Measurements from ENCODE around the gene RHEB.
A peak's percentile ranks its signal among the peaks of the same experiment; 100 is the strongest.

RHEB gene

DNA sequence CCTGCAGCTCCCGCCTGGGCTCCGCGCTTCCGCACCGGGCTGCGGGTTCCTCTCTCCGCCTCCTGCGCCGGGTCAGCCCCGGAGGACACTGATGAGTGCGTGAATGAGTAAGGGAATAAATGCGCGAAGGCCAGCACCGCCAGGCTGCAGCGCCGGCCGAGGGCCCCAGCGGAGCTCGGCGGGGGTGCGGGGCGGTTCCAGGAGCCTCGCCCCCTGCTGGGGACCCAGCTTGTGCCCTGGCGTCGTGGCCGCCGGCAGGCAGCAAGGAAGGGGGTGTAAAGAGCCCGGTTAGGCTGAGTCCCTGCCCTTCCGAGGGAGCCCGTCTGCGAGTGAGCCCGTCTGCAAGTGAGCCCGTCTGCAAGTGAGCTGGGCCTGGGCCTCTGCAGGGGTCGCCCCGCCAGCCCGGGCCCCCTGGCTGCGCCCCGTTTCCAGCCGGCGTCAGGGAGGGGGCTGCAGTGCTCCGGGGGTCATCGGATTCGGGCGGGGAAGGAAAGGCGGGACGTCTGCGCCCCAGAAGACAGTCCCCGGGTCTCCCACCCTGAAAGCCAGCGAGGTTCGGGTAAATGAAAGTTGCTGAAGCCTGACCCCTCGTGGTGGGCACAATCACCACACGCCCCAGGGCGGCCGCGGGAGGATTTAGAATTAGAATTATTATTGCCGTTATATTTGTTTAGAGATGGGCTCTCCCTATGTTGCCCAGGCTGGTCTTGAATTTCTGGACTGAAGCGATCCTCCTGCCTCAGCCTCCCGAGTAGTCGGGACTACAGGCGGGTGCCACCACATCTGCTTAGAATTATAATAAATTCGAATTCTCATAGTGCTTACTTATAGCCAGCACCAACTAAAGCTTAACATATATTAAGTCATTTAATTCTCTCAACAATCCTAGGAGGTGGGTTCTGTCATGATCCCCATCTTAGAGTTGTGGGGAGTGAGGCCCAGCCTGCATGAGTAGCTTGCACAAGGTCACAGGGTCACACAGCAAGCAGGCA lies 71.1 kb downstream of the RHEB start:
- DNase-seq (ENCODE audit: low read depth in 2 of 2), result peak; percentile 55 to 57

- no peak for DNase-seq (ENCODE audit: low read depth in 2 of 2)
Observed at GRCh38 chr7:151447901-151448260, 71.8 kb downstream of the RHEB start.

DNA sequence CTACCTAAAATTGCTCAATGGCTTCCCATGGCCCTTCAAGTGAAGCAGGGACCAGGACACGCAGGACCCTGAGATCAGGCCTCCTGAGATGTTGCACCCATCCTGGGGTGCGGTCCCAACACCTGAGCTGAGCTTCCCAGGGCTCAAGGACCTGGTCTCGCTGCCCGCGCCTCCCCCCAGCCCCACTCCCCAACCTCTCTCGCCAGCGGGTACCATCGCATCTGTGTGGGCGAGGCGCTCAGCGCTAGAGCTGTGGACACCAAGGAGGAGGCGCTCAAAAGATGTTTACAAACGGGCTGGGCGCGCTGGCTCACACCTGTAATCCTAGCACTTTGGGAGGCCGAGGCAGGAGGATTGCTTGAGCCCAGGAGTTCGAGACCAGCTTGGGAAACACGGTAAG lies 72.4 kb downstream of the RHEB start:
- no peak for DNase-seq (ENCODE audit: low read depth in 2 of 2)

- DNase-seq (ENCODE audit: low read depth in 2 of 2), result no peak
Observed at GRCh38 chr7:151446412-151446811, 73.3 kb downstream of the RHEB start.

DNA sequence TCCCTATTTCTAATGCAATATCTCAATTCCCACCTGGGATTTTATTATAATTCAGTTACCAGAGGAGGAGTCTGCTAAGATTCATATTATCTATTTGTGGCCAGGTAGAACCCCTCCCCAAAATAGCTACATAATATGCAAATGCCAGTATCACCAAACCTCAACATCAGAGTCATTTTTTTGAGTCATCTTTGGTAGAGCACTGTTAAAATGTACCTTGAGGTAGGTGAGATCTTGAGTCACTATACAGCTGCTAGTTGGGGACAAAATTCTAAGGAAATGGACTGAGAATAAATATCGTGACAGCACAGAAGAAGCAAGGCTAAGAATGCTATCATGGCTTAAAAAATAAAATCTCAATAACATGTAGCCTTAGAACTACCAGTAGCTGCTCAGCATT lies 75.1 kb downstream of the RHEB start:
- DNase-seq (ENCODE audit: low read depth in 2 of 2), result no peak

DNA sequence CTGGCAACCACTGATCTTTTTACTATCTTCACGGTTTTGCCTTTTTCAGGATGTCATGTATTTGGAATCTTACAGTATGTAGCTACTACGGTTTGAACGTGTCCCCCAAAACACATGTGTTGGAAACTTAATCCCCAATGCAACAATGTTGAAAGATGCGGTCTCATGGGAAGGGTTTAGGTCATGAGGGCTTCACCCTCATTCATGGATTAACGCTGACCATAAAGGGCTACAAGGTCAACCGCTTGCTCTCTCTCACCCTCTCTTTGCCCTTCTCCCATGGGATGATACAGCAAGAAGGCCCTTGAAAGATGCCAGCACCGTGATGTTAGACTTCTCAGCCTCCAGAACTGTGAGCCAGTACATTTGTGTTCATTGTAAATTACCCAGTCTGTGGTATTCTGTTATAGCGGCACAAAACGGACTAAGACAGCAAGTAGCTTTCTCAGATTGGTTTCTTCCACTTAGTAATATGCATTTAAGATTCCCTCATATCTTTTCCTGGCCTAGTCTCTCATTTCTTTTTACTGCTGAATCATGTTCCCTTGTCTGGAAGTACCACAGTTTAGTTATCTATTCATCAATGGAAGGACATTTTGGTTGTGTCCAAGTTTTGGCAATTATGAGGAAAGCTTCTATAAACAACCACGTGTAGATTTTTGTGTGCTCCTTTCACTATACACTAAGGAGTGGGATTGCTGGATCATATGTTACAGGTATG lies 76.8 kb downstream of the RHEB start:
- DNase-seq (ENCODE audit: low read depth in 2 of 2), result no peak

GRCh38 chr7:151440799-151441445 lies 78.8 kb downstream of the RHEB start:
- DNase-seq (ENCODE audit: low read depth in 2 of 2), result peak in 1 of 2 donors; percentile 16

GRCh38 chr7:151439855-151440798 lies 79.6 kb downstream of the RHEB start, which contains the start of gene CRYGN:
TSS of gene CRYGN (minus strand) at chr7:151440141. CDS start at chr7:151439917, 224 bp downstream.
- DNase-seq (ENCODE audit: low read depth in 2 of 2), result no peak

DNA sequence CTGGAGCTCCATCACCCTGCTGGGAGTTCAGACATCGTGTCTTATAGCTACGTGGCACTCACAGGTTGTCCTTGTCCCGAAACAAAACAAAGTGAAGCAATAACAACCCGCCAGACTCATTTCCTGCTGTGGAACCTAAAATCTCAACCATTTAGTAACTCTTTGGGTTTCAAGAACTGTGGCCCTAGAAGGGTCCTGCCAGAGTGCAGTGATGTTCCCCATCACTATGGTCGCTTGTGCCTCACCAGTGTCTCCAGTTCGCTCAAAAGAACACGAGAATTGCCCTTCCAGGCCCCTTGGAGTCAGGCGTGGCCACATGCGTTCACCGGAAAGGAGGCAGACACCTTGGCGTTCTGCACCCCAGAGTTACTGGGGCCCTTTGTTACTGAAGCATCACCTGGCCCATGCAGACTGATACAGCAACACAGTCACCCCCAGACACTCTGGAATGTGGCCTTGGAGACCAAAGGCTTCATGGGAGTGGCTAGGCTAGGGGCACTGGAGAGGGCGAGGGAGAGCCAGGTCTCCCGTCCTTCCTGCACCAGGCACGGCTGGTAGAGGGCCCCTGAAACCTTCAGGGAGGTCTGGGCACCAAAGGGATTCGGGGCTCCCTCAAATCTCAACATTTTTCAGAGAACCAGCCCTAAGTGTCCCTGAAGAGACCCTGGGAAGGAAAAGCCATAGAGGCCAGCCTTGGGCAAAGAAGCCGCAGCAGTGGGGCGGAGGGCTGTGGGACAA lies 80.7 kb downstream of the RHEB start:
- DNase-seq (ENCODE audit: low read depth in 2 of 2), result no peak

DNA sequence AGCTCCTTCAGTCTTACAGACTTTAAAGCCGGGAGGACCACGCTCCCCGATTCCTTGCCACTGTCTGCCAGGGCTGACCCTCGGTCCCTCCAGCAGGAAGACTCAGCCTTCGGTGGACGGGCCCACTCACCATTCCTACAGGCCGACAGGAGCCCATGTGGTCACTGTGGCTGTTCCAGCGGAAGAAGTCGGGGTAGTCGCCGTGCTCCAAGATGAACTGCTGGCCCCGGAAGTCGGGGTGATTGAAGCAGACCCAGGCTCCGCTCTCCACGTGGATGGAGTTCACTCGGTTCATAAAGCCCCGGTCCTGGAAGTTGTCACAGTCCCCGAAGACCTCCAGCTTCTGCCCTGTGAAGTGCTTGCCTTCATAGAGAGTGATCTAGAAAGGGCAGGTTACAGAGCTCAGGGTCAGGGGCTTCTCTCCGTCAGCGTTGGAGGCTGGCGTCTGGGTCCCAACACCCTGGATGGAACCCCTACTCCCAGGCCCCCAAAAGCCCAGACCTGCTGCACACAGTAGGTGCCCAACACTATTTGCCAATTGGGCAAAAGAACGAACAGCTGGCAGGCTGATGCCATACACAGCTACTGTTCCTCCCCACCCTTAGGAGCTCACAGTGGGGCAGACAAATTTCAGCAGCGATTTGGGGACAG lies 81.7 kb downstream of the RHEB start:
- DNase-seq (ENCODE audit: low read depth in 2 of 2), result no peak

DNA sequence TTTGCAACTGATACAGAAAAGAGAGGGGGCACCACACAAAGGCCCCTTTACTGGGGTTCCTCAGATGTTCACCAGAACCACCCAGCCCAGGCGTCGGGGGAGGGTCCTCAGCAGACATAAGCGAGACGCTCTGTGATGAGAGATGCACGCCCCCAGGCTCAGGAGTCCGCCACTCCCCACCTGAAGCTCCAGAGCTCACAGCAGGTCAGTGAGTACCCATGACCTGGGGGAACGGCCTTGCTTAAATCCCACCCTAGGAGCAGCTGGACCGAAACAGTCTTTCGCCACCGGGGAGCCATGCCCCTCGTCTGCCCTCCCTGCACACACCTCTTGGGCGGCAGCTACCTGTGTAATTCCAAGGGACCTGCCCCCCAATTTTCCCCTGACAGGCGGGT lies 82.5 kb downstream of the RHEB start:
- no peak for DNase-seq (ENCODE audit: low read depth in 2 of 2)

DNA sequence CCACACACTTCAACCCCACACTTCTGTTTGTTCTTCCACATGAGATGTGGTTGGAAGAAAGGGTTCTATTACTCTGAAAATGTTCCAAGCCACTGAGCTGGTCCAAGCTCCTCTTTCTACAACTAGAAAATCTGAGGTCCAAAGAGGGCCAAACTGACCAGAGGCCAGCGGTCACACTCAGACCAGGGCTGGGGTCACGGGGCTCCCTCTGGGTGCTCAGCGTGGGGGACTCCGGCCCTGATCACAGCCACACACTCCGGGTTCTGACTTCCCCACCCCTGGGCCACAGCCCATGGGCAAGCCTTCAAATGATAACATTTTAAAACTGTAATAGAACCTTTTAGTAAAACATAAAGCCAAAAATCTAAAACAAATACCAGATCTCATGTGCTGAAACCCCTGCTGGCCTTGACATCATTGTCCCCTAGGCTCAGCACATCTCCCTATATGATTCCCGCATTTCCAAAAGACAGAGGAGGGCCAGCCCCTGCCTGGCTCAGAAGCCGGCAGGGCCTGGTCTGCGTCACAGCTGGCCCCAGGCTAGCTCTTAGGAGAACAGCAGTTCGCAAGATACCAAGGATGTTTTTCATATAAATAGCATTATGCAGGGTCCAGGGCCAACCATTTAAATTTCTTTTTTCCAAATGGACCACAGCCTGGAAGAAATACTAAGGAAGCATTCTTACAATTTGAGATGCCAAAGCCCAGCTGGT lies 83.1 kb downstream of the RHEB start:
- no peak for DNase-seq (ENCODE audit: low read depth in 2 of 2)

- no peak for DNase-seq (ENCODE audit: low read depth in 2 of 2)
Observed at GRCh38 chr7:151435971-151436370, 83.7 kb downstream of the RHEB start.

DNA sequence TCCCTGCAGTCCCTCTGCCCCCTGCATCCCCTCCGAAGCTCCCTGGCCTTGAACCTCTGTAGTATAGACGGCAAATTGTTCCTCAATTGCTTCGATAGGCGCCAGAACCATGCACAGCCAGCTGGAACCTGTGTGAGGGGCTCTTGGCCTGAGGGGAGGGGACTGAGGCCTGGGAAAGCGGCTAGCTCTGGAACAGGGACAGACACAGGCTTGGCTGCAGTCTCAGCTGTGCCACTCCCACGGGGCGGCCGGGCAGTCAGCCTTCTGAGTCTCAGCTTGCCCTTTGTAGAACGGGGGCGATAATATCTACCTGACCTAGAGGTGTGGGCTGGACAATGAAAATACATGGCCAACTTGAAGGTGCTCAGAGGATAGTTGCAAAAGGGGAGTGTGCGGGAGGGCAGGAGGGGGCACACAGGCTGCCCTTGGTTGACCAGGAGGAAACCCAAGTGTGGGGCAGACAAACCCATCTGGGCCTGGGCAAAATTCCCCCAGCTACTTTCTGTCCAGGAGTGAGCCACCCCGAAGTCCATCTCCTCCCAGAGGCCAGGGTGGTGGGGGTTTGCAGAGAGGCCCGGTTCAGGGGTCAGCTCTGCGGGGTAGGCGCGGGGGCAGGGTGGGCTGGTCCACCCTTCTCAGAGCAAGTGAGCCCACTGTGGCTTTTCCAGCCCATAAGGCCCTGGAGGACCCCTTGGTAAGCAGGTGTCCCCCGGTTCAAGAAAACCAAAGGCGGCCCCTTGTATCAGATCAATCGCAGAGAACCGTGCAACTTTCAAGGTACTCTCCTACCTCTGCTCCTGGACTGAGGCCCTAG lies 84.4 kb downstream of the RHEB start:
- no peak for DNase-seq (ENCODE audit: low read depth in 2 of 2)

DNA sequence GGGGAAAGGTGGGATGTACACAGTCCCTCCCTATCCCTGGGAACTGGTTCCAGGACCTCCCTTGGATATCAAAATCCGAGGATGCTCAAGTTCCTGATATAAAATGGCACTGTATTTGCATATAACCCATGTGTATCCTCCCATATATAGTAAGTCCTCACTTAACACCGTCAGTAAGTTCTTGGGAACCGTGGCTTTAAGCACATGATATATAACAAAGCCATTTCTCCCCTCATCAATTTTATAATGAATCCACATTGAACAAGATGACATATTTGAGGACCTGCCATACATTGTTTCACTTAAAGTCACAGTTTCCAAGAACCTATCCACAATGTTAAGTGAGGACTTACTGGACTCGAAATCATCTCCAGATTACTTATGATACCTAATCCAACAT lies 85.1 kb downstream of the RHEB start:
- DNase-seq (ENCODE audit: low read depth in 2 of 2), result no peak

- DNase-seq (ENCODE audit: low read depth in 2 of 2), result no peak
Observed at GRCh38 chr7:151433721-151434400, 85.8 kb downstream of the RHEB start.

DNA sequence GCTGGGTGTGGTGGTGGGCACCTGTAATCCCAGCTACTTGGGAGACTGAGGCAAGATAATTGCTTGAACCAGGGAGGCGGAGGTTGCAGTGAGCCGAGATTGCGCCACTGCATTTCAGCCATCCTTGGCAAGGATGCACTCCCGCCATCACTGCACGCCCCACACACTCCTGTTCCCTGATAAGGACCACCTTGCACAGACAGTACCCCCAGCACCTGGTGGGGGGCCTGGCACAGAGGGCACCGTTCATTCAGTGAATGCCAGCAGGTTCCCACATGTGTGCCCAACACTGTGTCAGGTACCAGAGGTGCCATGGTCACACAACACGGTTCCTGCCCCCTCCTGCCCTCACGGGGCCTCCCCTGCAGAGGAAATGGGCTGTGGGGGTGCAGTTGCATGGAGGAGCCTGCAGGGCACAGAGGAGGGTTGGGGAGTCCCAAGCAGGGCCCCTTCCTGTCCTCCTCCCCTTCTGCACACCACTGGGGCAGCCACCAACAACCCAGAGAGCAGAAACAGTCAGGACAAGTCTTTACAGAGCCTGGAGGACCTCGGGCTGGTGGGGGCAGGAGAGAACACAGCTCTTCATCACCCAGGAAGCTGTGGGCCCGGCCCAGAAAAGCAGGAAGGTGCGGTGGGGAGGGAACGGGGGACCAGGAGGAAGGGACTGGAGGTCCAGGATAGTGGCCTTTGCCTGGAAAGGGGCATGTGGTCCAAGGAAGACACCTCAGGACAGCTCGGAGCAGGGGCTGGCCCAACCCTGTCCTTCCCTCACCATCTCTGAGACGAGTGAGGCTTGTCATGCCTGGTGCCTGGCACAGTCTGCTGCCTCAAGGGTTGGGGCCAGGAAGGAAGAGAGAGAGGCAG lies 86.8 kb downstream of the RHEB start:
- DNase-seq (ENCODE audit: low read depth in 2 of 2), result no peak
